ENCODE data around the gene KAT2B.

GRCh38 chr3:20110826-20111225 lies 70.6 kb downstream of the KAT2B start:
- no peak for TF ChIP-seq POLR2AphosphoS5 (IDR thresholded peaks at IDR 0.05)
- no peak for TF ChIP-seq CTCF (IDR thresholded peaks at IDR 0.05)

Measured in gastroesophageal sphincter (tissue), 3 donors.